ENCODE results near the gene RELN.

DNA sequence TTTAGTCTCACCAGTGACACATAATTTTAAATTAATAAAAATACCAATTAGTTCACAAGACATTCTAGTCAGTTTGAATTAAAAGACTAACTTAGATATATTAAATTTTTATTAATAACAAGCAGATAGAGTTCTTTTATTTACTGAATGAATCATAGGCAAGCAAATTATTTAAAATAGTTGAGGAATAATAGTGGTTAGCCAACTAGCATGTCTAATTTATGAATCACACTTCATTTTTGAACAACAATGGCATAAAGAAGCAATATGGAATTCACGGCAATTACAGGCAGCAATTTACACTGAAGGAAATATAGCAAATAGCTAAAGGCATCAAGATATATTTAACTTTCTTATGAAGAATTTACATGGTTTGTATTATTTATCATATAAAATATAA is 356.5 kb downstream of the RELN start:
- no peak for TF ChIP-seq POLR2A (IDR thresholded peaks at IDR 0.05)
- TF ChIP-seq, protein P1, sequence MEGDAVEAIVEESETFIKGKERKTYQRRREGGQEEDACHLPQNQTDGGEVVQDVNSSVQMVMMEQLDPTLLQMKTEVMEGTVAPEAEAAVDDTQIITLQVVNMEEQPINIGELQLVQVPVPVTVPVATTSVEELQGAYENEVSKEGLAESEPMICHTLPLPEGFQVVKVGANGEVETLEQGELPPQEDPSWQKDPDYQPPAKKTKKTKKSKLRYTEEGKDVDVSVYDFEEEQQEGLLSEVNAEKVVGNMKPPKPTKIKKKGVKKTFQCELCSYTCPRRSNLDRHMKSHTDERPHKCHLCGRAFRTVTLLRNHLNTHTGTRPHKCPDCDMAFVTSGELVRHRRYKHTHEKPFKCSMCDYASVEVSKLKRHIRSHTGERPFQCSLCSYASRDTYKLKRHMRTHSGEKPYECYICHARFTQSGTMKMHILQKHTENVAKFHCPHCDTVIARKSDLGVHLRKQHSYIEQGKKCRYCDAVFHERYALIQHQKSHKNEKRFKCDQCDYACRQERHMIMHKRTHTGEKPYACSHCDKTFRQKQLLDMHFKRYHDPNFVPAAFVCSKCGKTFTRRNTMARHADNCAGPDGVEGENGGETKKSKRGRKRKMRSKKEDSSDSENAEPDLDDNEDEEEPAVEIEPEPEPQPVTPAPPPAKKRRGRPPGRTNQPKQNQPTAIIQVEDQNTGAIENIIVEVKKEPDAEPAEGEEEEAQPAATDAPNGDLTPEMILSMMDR (IDR thresholded peaks at IDR 0.05) = no peak

Data from lower leg skin (tissue), 3 donors.